Lower lobe of right lung (tissue), 2 donors: ENCODE data around the gene OR2V2. TPM values are rescaled to one million over a fixed set of nuclear protein-coding genes. Genes with fewer than 3 reads are reported as not detected.

Source experiments
- ATAC-seq, 2 donors: fragments of 200-7000 bp; cut with Tn5 transposase; one replicate each; pipeline ENCODE4 v1.9.1; 2020 to 2022; ENCODE audit warnings: mild to moderate bottlenecking in 2 of 2, moderate library complexity in 2 of 2
- DNase-seq: peaks from one replicate; pipeline ENCODE4 v3.0.0-alpha.2; 2020
- H3K27ac ChIP-seq: fragments of 200-600 bp; one replicate; pipeline ENCODE4 v1.8.0; 2022
- H3K27me3 ChIP-seq: fragments of 200-600 bp; one replicate; pipeline ENCODE4 v1.8.0; 2022; ENCODE audit warnings: low read depth
- H3K36me3 ChIP-seq: fragments of 200-600 bp; one replicate; pipeline ENCODE4 v1.8.0; 2022; ENCODE audit warnings: mild to moderate bottlenecking
- H3K4me1 ChIP-seq: fragments of 200-600 bp; one replicate; pipeline ENCODE4 v1.8.0; 2022
- H3K4me3 ChIP-seq: fragments of 200-600 bp; one replicate; pipeline ENCODE4 v1.8.0; 2022; ENCODE audit warnings: mild to moderate bottlenecking
- H3K9me3 ChIP-seq: fragments of 200-600 bp; one replicate; pipeline ENCODE4 v1.8.0; 2022
- CTCF ChIP-seq: fragments of 200-600 bp; IDR thresholded peaks from one replicate; pipeline ENCODE4 v1.8.0; 2022; ENCODE audit warnings: antibody characterized with exemption, mild to moderate bottlenecking
- intact Hi-C: fragments of 100-400 bp; cut with DNase I; formaldehyde crosslinking; loops from one replicate; pipeline ENCODE4 v1.11.0; 2022
- total RNA-seq: library from RNA; stranded (reverse); fragmentation: NEBNext Ultra II Directional; extraction: Animal tissue kit (Norgen Biotek cat#: 25700); gene quantifications from one replicate; pipeline ENCODE4 v1.2.1, GENCODE V29; 2021
- donor health status: DM: no; HTN: yes; CAD: no; lungs with severe emphysema.

The OR2V2 gene
- total RNA-seq, 1 donor from 2014 or later: not detected

GRCh38 chr5:181198106-181198685 lies 50.8 kb downstream of the OR2V2 start:
- ATAC-seq: no peak
- Histone ChIP-seq H3K9me3 (no peaks in the 10 kb centered on the region), H3K27me3 (no peaks in the 10 kb centered on the region), H3K27ac (no peak overlapping the region), H3K4me1 (peaks cover under 1% of the 10 kb centered on the region), H3K36me3 (no peaks in the 10 kb centered on the region), H3K4me3 (no peak overlapping the region)
- DNase-seq: no peak
- intact Hi-C loops: no loop called here
- no peak for TF ChIP-seq CTCF

GRCh38 chr5:181198905-181199519 lies 51.6 kb downstream of the OR2V2 start:
- TF ChIP-seq CTCF: no peak
- H3K27me3 ChIP-seq: no peaks in the 10 kb centered on the region
- H3K4me1 ChIP-seq: peaks cover 8% of the 10 kb centered on the region
- intact Hi-C loops: no loop called here
- H3K36me3 ChIP-seq: no peaks in the 10 kb centered on the region
- no peak overlapping the region for H3K4me3 ChIP-seq
- DNase-seq: no peak
- no peaks in the 10 kb centered on the region for H3K9me3 ChIP-seq
- H3K27ac ChIP-seq: no peak overlapping the region
- ATAC-seq: no peak

GRCh38 chr5:181199881-181200638 lies 52.7 kb downstream of the OR2V2 start:
- TF ChIP-seq CTCF: no peak
- no peak overlapping the region for H3K4me3 ChIP-seq
- H3K27me3 ChIP-seq: no peaks in the 10 kb centered on the region
- ATAC-seq (no peak), DNase-seq (no peak)
- H3K36me3 ChIP-seq: no peaks in the 10 kb centered on the region
- peaks cover 13% of the 10 kb centered on the region for H3K4me1 ChIP-seq
- no peak overlapping the region for H3K27ac ChIP-seq
- intact Hi-C loops: no loop called here
- H3K9me3 ChIP-seq: no peaks in the 10 kb centered on the region

DNA sequence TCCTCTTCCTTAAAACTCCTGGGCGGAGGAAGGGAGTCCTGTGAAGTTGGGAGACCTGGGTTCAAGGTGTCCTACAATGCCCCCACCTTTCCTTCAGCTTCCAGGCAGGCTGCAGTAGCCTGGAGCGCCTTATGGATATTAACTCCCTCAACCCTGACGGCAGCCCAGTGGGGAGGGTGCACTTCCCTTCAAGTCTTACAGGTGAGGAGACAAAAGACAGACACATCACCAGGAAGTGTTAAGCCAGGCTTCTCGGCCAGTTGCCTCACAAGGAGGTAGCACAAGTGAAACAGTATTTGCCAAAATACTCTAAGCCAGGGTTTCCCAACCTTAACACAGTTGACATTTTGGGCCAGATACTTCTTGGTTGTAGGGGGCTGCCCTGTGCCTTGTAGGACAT lies 53.4 kb downstream of the OR2V2 start:
- DNase-seq (no peak), ATAC-seq (no peak)
- Histone ChIP-seq H3K36me3 (no peaks in the 10 kb centered on the region), H3K4me1 (peaks cover 20% of the 10 kb centered on the region), H3K9me3 (no peaks in the 10 kb centered on the region), H3K27me3 (no peaks in the 10 kb centered on the region), H3K4me3 (no peak overlapping the region), H3K27ac (no peak overlapping the region)
- no peak for TF ChIP-seq CTCF
- intact Hi-C loops: no loop called here

DNA sequence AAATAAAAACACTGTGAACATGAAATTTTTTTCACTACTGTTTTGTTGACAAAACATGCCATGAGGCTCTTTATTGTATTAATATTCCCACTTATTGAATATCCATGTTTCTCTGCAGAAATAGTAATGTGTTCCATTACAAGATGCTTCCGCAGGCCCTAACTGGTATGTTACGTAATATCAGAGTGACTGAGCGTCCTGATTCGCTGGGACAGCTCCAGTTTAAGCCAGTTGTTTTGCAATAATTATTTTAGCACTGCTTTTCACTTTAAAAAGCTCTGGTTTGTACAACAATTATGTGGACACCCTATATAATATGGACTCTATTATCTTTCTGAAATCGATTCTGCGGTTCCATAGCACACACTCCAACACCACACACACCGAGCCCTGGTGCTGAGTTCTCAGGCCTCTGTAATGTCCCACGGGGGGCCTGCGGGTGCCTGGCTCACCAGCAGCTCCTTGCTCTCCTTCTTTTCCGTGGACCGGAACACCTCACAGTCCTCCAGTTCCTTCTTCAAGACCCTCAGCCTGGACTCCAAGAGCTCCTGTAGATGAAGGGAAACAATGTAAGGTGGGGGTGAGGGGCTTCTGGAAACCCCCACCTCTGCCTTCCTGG lies 55.8 kb downstream of the OR2V2 start:
- intact Hi-C loops: no loop called here
- H3K4me3 ChIP-seq: peak overlapping the region; percentile 71
- H3K27ac ChIP-seq: peak overlapping the region; percentile 79
- no peaks in the 10 kb centered on the region for H3K36me3 ChIP-seq
- DNase-seq (no peak), ATAC-seq (no peak)
- TF ChIP-seq CTCF: no peak
- no peaks in the 10 kb centered on the region for H3K9me3 ChIP-seq
- no peaks in the 10 kb centered on the region for H3K27me3 ChIP-seq
- H3K4me1 ChIP-seq: peaks cover 28% of the 10 kb centered on the region
